ENCODE results near the gene PHKG2.

Gene PHKG2

GRCh38 chr16:30728899-30729672, 19.1 kb upstream of the PHKG2 start:
- DNase-seq (ENCODE audit: low read depth in 2 of 2): no peak

DNA sequence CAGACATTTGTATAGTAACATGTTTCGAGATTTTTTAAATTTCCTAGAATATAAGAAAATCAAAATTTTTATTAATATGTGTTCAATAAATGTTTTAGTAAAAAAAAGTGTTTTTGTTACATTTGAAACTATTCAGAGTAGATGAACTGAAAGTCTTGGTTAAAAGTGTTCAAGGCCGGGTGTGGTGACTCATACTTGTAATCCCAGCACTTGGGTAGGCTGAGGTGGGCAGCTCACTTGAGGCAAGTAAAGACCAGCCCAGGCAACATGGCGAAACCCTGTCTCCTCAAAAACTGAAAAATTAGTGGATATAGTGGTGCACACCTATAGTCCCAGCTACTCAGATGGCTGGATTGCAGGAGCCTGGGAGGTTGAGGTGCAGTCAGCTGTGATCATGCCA, 16.8 kb upstream of the PHKG2 start:
- no peak for DNase-seq (ENCODE audit: low read depth in 2 of 2)

DNA sequence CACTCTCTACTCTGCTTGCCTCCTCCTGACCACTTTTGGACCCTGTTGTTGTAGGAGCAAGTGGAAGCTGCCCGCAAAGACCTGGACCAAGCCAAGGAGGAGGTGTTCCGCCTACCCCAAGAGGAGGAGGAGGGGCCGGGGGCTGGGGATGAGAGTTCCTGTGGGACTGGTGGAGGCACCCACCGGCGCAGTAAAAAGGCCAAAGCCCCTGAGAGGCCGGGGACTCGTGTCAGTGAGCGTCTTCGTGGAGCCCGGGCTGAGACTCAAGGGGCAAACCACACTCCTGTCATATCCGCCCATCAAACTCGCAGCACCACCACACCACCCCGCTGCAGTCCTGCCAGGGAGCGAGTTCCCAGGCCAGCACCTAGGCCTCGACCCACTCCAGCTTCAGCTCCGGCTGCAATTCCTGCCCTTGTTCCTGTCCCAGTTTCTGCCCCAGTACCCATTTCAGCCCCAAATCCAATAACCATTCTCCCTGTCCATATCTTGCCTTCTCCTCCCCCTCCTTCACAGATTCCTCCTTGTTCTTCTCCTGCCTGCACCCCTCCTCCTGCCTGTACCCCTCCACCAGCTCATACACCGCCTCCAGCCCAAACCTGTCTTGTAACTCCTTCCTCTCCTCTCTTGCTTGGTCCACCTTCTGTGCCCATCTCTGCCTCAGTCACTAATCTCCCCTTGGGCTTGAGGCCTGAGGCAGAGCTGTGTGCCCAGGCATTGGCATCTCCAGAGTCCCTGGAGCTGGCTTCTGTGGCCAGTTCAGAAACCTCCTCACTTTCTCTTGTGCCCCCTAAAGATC, 11.0 kb upstream of the PHKG2 start:
- no peak for DNase-seq (ENCODE audit: low read depth in 2 of 2)

DNA sequence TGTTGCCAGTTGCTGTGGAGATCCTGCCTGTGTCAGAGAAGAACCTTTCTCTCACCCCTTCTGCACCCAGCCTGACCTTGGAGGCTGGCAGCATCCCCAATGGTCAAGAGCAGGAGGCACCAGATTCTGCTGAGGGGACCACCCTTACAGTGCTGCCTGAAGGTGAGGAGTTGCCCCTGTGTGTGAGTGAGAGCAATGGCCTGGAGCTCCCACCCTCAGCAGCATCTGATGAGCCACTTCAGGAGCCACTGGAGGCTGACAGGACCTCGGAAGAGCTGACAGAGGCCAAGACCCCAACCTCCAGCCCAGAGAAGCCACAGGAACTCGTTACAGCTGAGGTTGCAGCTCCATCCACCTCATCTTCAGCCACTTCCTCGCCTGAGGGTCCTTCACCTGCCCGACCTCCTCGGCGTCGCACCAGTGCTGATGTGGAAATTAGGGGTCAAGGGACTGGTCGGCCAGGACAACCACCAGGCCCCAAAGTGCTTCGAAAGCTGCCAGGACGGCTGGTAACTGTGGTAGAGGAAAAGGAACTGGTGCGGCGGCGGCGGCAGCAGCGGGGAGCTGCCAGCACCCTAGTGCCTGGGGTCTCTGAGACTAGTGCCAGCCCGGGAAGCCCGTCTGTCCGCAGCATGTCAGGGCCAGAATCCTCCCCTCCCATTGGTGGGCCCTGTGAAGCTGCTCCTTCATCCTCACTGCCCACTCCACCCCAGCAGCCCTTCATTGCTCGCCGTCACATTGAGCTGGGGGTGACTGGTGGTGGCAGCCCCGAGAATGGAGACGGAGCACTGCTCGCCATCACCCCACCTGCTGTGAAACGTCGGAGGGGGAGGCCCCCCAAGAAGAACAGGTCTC, 10.2 kb upstream of the PHKG2 start:
- no peak for DNase-seq (ENCODE audit: low read depth in 2 of 2)

DNA sequence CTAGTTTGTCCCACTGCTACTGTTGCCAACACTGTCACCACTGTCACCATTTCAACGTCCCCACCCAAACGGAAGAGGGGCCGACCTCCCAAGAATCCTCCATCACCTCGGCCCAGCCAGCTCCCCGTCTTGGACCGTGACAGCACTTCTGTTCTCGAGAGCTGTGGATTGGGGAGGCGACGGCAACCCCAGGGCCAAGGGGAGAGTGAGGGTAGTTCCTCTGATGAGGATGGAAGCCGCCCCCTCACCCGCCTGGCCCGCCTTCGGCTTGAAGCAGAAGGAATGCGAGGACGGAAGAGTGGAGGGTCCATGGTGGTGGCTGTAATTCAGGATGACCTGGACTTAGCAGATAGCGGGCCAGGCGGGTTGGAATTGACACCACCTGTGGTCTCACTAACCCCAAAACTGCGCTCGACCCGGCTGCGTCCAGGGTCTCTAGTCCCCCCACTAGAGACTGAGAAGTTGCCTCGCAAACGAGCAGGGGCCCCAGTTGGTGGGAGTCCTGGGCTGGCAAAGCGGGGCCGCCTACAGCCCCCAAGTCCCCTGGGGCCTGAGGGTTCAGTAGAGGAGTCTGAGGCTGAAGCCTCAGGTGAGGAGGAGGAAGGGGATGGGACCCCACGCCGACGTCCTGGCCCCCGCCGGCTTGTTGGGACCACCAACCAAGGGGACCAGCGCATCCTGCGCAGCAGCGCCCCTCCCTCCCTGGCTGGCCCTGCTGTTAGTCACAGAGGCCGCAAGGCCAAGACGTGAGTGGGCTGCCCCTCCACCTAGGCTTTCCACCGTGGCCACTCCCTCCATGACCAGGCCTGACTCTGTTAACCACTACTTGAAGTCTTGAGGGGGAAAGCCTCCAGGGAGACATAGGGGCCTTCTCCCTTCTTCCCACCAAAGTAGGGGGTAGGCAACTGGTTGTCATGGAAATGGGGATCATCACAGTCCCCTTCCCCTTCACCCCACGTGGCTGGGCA, 9.0 kb upstream of the PHKG2 start:
- DNase-seq (ENCODE audit: low read depth in 2 of 2): no peak

GRCh38 chr16:30740364-30741251, 7.6 kb upstream of the PHKG2 start:
- DNase-seq (ENCODE audit: low read depth in 2 of 2): no peak

DNA sequence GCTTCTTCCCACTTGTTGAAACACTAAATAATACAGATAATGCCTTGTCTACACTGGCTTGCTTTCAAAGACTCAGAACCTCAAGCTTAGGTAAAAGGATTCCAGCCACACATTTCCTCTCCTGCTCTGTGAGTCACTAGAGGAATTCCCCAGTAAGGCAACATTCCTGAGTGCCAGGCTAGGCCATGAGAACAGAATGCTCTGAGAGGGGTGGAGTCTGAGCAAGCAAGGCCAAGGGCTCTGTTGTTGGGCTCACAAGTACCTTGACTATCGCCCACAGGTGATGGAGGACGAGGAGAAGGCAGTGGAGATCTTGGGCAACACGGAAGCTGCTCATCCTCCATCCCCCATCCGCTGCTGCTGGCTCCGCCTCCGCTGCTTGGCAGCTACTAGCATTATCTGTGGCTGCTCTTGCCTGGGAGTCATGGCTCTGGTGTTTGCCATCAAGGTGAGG, 6.7 kb upstream of the PHKG2 start:
- DNase-seq (ENCODE audit: low read depth in 2 of 2): no peak

DNA sequence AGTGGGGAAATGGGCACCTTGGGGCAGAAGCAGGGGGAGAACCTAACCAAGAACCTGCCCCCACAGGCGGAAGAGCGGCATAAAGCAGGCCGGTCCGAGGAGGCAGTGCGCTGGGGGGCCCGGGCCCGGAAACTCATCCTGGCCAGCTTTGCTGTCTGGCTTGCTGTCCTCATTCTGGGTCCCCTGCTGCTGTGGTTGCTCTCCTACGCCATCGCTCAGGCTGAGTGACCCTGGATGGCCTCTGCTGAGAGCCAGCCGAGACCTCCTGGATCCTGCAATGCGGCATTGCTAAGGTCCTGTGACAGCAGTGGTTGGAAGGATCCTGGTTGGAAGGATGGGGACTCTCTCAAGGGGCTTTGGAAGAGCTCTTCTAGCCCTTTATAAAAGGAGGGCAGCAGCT, 4.5 kb upstream of the PHKG2 start:
- DNase-seq (ENCODE audit: low read depth in 2 of 2): no peak

GRCh38 chr16:30744183-30744582, 4.0 kb upstream of the PHKG2 start:
- DNase-seq (ENCODE audit: low read depth in 2 of 2): no peak

GRCh38 chr16:30745082-30745481, 3.1 kb upstream of the PHKG2 start:
- DNase-seq (ENCODE audit: low read depth in 2 of 2): no peak

- DNase-seq (ENCODE audit: low read depth in 2 of 2): no peak
Observed at GRCh38 chr16:30746638-30747175, 1.5 kb upstream of the PHKG2 start.

- DNase-seq (ENCODE audit: low read depth in 2 of 2): no peak
Observed at GRCh38 chr16:30747331-30747730, 894 bp upstream of the PHKG2 start.

- no peak for DNase-seq (ENCODE audit: low read depth in 2 of 2)
Observed at GRCh38 chr16:30748634-30749445, 615 bp downstream of the PHKG2 start.

DNA sequence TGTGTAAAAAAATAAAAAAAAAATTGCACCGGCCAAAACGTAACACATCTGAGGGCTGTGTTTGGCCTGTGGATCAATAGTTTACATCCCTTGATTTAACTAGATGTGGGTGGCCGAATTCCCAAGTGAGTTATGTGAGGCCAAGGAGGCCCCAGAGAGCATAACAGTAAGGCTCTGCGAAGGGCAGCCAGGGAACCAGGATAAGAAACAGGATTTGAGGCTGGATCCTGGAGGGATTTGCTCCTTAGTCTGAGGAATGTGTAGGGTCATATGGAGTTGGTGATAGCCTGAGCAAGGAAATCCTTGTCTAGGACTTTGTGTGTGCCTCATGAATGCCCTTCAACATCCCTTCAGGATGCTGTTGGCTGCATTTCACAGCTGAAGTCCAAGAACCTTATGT, 2.0 kb downstream of the PHKG2 start:
- DNase-seq (ENCODE audit: low read depth in 2 of 2): no peak

DNA sequence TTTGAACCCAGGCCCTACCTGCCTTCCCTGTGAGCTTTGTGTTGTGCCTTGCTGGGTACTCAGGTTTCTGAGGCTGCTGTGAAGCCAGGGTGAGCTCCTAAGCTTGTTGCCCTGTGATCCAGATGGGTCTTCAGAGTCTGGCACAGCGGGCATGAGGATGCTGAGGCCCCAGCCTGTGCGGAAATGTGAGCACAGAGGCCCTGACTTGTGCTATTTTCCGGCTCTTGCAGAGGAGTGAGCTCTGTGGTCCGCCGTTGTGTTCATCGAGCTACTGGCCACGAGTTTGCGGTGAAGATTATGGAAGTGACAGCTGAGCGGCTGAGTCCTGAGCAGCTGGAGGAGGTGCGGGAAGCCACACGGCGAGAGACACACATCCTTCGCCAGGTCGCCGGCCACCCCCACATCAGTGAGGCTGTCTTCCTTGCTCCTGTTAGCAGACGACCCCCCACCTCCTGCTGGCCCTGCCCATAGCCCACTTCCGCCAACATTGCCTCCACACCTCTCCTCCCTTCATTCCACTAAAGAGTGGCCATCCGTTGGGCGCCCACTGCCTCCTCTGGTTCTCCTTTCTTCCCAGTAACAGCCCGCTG, 2.7 kb downstream of the PHKG2 start:
- no peak for DNase-seq (ENCODE audit: low read depth in 2 of 2)

GRCh38 chr16:30753596-30753995, 5.4 kb downstream of the PHKG2 start:
- no peak for DNase-seq (ENCODE audit: low read depth in 2 of 2)

- no peak for DNase-seq (ENCODE audit: low read depth in 2 of 2)
Observed at GRCh38 chr16:30755955-30756780, 7.9 kb downstream of the PHKG2 start.

- DNase-seq (ENCODE audit: low read depth in 2 of 2): no peak
Observed at GRCh38 chr16:30756781-30757100, 8.5 kb downstream of the PHKG2 start.
